ENCODE data around the gene MAP2K2. TPM values are rescaled to one million over a fixed set of nuclear protein-coding genes. Genes with fewer than 3 reads are reported as not detected.

The MAP2K2 gene
- total RNA-seq, 1 experiment from 2014 or later: 177 TPM

DNA sequence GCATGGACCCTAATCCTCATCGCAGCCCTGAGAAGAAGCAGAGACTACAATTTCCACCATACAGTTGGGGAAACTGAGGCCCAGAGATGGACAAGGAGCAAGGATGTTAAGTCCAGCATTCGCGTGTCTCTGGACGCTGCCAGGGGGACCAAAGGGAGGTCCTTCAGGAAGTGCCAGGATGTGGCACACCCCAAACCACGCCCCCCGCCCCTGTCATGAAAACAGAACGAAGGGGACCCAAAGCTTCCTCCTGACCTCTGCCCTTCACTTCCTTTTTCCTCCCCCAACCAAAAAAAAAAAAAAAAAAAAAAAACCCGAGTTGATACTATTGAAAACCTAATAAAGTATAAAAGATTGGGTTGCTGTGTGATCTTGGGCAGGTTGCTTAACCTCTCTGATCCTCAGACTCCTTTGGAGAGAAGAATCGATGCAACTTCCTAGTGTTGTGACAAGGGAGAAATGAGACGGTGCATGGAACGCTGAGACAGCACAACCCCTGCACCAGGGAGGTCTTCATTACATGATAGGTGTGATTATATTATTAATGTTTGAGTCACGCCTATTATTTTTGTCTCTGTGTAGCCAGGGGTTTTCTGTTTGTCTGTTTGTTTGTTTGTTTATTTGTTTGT lies 54.5 kb downstream of the MAP2K2 start (continued):
- TF ChIP-seq, protein P1, sequence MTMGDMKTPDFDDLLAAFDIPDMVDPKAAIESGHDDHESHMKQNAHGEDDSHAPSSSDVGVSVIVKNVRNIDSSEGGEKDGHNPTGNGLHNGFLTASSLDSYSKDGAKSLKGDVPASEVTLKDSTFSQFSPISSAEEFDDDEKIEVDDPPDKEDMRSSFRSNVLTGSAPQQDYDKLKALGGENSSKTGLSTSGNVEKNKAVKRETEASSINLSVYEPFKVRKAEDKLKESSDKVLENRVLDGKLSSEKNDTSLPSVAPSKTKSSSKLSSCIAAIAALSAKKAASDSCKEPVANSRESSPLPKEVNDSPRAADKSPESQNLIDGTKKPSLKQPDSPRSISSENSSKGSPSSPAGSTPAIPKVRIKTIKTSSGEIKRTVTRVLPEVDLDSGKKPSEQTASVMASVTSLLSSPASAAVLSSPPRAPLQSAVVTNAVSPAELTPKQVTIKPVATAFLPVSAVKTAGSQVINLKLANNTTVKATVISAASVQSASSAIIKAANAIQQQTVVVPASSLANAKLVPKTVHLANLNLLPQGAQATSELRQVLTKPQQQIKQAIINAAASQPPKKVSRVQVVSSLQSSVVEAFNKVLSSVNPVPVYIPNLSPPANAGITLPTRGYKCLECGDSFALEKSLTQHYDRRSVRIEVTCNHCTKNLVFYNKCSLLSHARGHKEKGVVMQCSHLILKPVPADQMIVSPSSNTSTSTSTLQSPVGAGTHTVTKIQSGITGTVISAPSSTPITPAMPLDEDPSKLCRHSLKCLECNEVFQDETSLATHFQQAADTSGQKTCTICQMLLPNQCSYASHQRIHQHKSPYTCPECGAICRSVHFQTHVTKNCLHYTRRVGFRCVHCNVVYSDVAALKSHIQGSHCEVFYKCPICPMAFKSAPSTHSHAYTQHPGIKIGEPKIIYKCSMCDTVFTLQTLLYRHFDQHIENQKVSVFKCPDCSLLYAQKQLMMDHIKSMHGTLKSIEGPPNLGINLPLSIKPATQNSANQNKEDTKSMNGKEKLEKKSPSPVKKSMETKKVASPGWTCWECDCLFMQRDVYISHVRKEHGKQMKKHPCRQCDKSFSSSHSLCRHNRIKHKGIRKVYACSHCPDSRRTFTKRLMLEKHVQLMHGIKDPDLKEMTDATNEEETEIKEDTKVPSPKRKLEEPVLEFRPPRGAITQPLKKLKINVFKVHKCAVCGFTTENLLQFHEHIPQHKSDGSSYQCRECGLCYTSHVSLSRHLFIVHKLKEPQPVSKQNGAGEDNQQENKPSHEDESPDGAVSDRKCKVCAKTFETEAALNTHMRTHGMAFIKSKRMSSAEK (CRISPR knock-in tag; IDR thresholded peaks at IDR 0.05; ENCODE audit: borderline replicate concordance): no peak
- TF ChIP-seq, protein P2, sequence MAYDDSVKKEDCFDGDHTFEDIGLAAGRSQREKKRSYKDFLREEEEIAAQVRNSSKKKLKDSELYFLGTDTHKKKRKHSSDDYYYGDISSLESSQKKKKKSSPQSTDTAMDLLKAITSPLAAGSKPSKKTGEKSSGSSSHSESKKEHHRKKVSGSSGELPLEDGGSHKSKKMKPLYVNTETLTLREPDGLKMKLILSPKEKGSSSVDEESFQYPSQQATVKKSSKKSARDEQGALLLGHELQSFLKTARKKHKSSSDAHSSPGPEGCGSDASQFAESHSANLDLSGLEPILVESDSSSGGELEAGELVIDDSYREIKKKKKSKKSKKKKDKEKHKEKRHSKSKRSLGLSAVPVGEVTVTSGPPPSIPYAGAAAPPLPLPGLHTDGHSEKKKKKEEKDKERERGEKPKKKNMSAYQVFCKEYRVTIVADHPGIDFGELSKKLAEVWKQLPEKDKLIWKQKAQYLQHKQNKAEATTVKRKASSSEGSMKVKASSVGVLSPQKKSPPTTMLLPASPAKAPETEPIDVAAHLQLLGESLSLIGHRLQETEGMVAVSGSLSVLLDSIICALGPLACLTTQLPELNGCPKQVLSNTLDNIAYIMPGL (CRISPR knock-in tag; IDR thresholded peaks at IDR 0.05): no peak
- TF ChIP-seq GRHL2 (CRISPR knock-in tag; IDR thresholded peaks at IDR 0.05; ENCODE audit: insufficient replicate concordance, severe bottlenecking): no peak

DNA sequence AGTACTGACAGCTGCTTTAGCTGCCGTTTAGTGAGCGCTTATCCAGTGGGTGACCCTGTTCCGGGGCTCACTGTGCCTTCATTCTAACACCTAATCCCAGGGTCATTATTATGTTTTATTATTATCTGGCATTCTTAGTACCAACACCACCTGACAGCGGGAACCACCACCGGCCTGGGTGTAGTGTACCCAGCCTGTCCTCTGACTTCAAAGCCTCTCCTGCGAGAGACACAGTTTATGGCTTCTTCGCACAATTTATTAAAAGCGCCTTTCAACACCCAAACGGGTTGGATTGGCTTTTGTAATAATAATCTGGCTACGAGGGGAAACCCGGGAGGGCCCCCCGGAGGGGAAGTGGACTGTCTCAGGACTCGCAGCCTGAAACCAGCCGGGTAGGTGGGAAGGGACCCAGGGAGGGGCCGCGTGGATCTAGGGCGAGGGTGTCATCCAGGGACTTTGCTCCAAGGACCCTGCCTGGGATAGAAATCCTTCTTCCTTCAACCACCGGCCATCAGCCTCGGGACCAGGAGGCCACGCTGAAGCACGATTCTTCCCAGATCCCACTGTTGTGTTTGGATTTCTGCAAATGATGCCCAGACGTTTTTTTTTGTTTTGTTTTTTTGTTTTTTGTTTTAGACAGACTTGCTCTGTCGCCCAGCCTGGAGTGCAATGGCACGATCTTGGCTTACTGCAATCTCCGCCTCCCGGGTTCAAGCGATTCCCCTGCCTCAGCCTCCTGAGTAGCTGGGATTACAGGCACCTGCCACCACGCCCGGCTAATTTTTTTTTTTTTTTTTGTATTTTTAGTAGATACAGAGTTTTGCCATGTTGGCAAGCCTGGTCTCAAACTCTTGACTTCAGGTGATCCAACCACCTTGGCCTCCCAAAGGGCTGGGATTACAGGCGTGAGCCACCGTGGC lies 55.6 kb downstream of the MAP2K2 start:
- CTCF ChIA-PET: interaction anchor here (1.0 to 1.4 kb wide), 2 partner anchors 72 to 81 kb away, joined by 3 to 10 read pairs; no protein-coding TSS in a partner anchor
- TF ChIP-seq, protein P3, sequence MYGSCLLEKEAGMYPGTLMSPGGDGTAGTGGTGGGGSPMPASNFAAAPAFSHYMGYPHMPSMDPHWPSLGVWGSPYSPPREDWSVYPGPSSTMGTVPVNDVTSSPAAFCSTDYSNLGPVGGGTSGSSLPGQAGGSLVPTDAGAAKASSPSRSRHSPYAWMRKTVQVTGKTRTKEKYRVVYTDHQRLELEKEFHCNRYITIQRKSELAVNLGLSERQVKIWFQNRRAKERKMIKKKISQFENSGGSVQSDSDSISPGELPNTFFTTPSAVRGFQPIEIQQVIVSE (CRISPR knock-in tag; IDR thresholded peaks at IDR 0.05; ENCODE audit: borderline replicate concordance): no peak
- TF ChIP-seq, protein P4, sequence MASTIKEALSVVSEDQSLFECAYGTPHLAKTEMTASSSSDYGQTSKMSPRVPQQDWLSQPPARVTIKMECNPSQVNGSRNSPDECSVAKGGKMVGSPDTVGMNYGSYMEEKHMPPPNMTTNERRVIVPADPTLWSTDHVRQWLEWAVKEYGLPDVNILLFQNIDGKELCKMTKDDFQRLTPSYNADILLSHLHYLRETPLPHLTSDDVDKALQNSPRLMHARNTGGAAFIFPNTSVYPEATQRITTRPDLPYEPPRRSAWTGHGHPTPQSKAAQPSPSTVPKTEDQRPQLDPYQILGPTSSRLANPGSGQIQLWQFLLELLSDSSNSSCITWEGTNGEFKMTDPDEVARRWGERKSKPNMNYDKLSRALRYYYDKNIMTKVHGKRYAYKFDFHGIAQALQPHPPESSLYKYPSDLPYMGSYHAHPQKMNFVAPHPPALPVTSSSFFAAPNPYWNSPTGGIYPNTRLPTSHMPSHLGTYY (CRISPR knock-in tag; IDR thresholded peaks at IDR 0.05): no peak
- TF ChIP-seq GABPB1 (CRISPR knock-in tag; IDR thresholded peaks at IDR 0.05): no peak
- POLR2A ChIA-PET: no interaction called here
- Mint-ChIP-seq H3K27me3 (ENCODE audit: low read depth) (peaks cover 30% of the 10 kb centered on the region), H3K36me3 (no peaks in the 10 kb centered on the region), H3K27ac (no peak overlapping the region), H3K4me1 (peaks cover 12% of the 10 kb centered on the region), H3K4me3 (peak overlapping the region; percentile 64), H3K9me3 (no peaks in the 10 kb centered on the region)
- ATAC-seq: no peak
- DNase-seq (ENCODE audit: low spot score): no peak

DNA sequence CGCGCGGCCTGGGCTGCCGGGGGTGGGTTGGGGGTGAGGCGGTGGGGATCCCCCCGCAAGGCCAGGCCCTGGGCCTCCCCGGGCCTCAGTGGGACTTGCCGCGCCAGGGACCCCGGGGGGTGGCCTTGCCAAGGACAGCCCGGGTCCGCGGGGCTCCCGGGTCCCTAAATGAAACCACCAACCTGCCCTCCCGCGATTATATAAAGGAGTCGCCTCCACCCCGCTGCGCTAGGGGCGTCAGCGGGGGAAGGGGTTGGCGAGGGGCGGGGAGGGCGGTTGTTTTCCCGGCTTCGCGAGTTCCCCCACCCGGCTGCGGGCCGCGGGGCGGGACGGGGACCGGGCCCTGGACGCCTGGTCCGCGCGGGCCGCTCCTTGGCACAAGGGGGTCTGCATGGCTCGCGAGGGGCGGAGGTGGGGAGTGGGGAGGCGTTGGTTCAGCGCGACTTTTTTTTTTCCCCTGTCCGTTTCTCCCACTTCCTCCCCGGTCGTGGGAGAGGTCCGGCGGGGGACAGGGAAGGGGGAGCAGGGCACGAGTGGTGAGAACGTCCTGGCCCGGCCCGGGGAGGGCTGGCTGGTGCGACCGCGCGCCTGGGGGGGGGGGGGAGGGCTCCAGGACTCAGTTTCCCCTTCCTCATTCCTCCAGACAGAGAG lies 56.4 kb downstream of the MAP2K2 start:
- ChIA-PET POLR2A (no interaction called here), CTCF (interaction anchor here (1.4 kb wide), 1 partner anchor 80 kb away, joined by 10 read pairs; no protein-coding TSS in a partner anchor)
- ATAC-seq (no peak), DNase-seq (ENCODE audit: low spot score) (no peak)
- peaks cover 30% of the 10 kb centered on the region for H3K27me3 Mint-ChIP-seq (ENCODE audit: low read depth)
- H3K4me3 Mint-ChIP-seq: peak overlapping the region; percentile 64
- peaks cover 19% of the 10 kb centered on the region for H3K4me1 Mint-ChIP-seq
- H3K36me3 Mint-ChIP-seq: no peaks in the 10 kb centered on the region
- H3K9me3 Mint-ChIP-seq: no peaks in the 10 kb centered on the region
- no peak overlapping the region for H3K27ac Mint-ChIP-seq
- TF ChIP-seq OVOL2 (CRISPR knock-in tag; IDR thresholded peaks at IDR 0.05; ENCODE audit: borderline replicate concordance) (no peak), TP53 (CRISPR knock-in tag; IDR thresholded peaks at IDR 0.05) (no peak), TEAD4 (CRISPR knock-in tag; IDR thresholded peaks at IDR 0.05) (no peak), ZNF219 (CRISPR knock-in tag; IDR thresholded peaks at IDR 0.05; ENCODE audit: borderline replicate concordance) (no peak), ZBTB21 (CRISPR knock-in tag; IDR thresholded peaks at IDR 0.05; ENCODE audit: borderline replicate concordance) (no peak), SMAD3 (CRISPR knock-in tag; IDR thresholded peaks at IDR 0.05; ENCODE audit: borderline replicate concordance) (no peak), SMAD4 (CRISPR knock-in tag; IDR thresholded peaks at IDR 0.05) (no peak), CBFB (CRISPR knock-in tag; IDR thresholded peaks at IDR 0.05; ENCODE audit: low read depth) (no peak), GTF2I (CRISPR knock-in tag; conservative IDR thresholded peaks at IDR 0.05) (no peak)
- TF ChIP-seq, protein P5, sequence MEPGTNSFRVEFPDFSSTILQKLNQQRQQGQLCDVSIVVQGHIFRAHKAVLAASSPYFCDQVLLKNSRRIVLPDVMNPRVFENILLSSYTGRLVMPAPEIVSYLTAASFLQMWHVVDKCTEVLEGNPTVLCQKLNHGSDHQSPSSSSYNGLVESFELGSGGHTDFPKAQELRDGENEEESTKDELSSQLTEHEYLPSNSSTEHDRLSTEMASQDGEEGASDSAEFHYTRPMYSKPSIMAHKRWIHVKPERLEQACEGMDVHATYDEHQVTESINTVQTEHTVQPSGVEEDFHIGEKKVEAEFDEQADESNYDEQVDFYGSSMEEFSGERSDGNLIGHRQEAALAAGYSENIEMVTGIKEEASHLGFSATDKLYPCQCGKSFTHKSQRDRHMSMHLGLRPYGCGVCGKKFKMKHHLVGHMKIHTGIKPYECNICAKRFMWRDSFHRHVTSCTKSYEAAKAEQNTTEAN (CRISPR knock-in tag; IDR thresholded peaks at IDR 0.05): no peak
- TF ChIP-seq, protein P6, sequence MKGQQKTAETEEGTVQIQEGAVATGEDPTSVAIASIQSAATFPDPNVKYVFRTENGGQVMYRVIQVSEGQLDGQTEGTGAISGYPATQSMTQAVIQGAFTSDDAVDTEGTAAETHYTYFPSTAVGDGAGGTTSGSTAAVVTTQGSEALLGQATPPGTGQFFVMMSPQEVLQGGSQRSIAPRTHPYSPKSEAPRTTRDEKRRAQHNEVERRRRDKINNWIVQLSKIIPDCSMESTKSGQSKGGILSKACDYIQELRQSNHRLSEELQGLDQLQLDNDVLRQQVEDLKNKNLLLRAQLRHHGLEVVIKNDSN (CRISPR knock-in tag; IDR thresholded peaks at IDR 0.05): no peak
